ENCODE data around the gene ADAMTS1.

GRCh38 chr21:26794597-26795411, 50.4 kb downstream of the ADAMTS1 start:
- TF ChIP-seq CTCF (IDR thresholded peaks at IDR 0.05) = no peak
- TF ChIP-seq POLR2AphosphoS5 (IDR thresholded peaks at IDR 0.05) = no peak
- no peak for TF ChIP-seq POLR2A (IDR thresholded peaks at IDR 0.05)

All from stomach (tissue), 4 donors.